ENCODE results near the gene FIGNL1.
A peak's percentile ranks its signal among the peaks of the same experiment; 100 is the strongest.

The FIGNL1 gene

DNA sequence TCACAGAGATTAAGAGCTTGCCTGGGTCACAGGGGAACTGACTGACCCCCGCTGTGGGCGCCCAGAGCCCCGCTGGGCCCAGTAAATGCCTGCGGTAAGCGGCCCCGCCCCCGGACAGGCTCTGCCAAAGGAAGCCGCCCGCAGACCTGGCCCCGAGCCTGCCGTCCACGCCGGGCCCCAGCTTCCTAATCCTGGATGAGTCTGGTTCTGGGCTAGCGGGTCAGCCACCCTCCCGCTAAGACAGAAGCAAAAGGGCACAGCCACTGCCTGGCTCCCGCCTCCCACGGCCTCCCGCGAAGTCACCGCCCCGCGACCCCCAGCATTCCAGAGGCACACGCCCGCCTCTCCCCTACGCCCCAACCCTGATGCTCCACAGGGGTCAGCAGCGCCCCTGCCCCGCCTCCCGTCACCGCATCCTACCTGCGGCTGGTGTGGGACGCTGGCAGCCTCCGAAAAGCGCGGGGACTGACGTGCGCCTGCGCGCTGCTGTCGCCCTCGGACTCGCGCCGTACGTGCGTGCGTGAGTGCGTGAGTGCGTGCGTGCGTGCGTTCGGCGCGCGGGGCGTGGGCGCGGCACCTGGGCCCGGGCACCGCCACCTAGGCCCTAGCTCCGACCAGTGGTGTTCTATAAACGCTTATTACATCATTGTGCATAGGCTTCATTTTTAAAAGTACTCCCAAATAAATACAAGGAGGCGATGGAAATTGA, at the start of gene FIGNL1:
FIGNL1 (minus strand) TSS at position 470 of the 709 bp plus-strand sequence. CDS start 3,063 bp downstream, outside the sequence.
- no peak within 1 kb of the TSS for H3K27ac ChIP-seq
- peak within 1 kb of the TSS; percentile 97 for H3K4me3 ChIP-seq
- DNase-seq (ENCODE audit: low read depth, low spot score) = no peak
- no peaks in the 10 kb centered on the region for H3K9me3 ChIP-seq (ENCODE audit: low read depth, low read length)
- no peak for TF ChIP-seq FOXP2 (optimal IDR thresholded peaks at IDR 0.05; ENCODE audit: control extremely low read depth, extremely low read length, insufficient read depth)
- peak; percentile 94 for TF ChIP-seq POLR2AphosphoS5 (IDR thresholded peaks at IDR 0.05; ENCODE audit: borderline replicate concordance, low read depth, low read length)
- H3K9ac ChIP-seq (ENCODE audit: insufficient read length) = peak within 1 kb of the TSS; percentile 94
- H3K36me3 ChIP-seq (ENCODE audit: insufficient read depth, low read length) = peaks cover 30% of the 10 kb centered on the region

DNA sequence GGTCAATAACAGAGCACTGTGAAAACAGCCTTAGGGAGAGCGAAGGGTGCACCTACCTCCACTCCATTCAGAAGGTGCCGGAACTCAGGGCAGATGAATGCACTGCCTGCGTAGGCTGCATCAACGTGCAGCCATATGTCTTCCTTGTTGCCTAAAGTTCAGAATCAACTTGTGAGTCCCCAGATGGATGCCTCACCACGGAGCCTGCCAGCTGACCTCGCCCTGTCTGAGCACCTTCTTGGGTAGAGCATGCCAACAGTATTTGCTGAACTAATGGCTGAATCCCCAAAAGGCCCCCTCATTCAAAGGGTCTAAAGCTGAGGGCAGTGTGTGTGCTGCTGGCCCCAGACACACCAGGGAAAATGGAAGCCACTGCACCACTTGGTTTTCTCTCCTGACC, 48.9 kb upstream of the FIGNL1 start:
- TF ChIP-seq FOXP2 (optimal IDR thresholded peaks at IDR 0.05; ENCODE audit: control extremely low read depth, extremely low read length, insufficient read depth) (no peak), POLR2AphosphoS5 (IDR thresholded peaks at IDR 0.05; ENCODE audit: borderline replicate concordance, low read depth, low read length) (no peak), EZH2 (IDR thresholded peaks at IDR 0.05) (no peak)
- Histone ChIP-seq H3K27ac (no peak overlapping the region), H3K36me3 (ENCODE audit: insufficient read depth, low read length) (no peaks in the 10 kb centered on the region), H3K9me3 (ENCODE audit: low read depth, low read length) (no peaks in the 10 kb centered on the region), H3K4me3 (no peak overlapping the region), H3K9ac (ENCODE audit: insufficient read length) (no peak overlapping the region)
- no peak for DNase-seq (ENCODE audit: low read depth, low spot score)

DNA sequence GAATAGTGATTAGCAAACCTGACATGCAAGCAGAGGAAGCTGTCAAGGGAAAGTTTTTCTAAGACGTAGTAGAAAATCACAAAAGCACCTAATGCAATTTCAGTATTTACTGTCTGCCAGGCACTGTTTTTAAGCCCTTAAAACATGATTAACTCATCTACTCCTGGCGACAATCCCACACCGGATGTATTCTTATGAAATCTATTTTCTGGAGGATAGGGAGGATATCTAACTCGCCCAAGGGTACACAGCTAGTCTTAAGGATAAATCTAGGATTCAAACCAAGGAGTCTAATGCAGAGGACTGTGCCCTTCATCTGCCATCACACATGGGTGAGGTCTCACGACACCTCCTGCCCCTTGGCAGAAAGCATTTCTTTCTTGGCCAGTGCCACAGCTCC, 47.8 kb upstream of the FIGNL1 start:
- Histone ChIP-seq H3K36me3 (ENCODE audit: insufficient read depth, low read length) (no peaks in the 10 kb centered on the region), H3K4me3 (no peak overlapping the region), H3K9ac (ENCODE audit: insufficient read length) (no peak overlapping the region), H3K9me3 (ENCODE audit: low read depth, low read length) (no peaks in the 10 kb centered on the region), H3K27ac (no peak overlapping the region)
- TF ChIP-seq POLR2AphosphoS5 (IDR thresholded peaks at IDR 0.05; ENCODE audit: borderline replicate concordance, low read depth, low read length) = no peak
- DNase-seq (ENCODE audit: low read depth, low spot score) = peak; percentile 44

DNA sequence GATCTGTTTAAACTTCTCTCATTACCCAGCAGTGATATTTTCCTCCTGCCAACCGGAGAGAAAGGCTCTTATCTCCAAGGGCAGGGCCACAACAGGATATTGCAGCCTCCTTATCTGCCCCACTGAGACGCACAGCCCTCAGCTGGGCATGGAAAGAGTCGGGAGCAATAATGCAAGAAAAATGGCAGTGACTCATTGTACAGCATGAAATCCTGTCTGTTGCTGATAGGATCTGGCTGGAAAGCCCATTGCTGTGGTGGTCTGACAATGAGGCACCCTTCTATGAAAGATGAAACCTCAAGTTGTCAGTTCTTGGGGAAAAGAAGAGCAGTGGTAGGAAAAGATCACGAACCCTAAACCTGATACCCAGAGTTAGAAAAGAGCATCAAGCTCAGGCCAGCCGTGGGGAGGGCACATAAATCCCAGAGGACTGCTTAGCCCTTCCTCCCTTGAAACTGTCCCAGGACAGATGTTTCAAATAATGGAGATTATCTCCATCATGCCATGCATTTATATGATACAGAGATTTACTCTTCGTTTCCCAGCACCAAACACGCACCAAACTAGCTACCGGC, 47.0 kb upstream of the FIGNL1 start:
- Histone ChIP-seq H3K9ac (ENCODE audit: insufficient read length) (no peak overlapping the region), H3K36me3 (ENCODE audit: insufficient read depth, low read length) (no peaks in the 10 kb centered on the region), H3K4me3 (no peak overlapping the region), H3K27ac (no peak overlapping the region), H3K9me3 (ENCODE audit: low read depth, low read length) (no peaks in the 10 kb centered on the region)
- DNase-seq (ENCODE audit: low read depth, low spot score) = no peak
- no peak for TF ChIP-seq POLR2AphosphoS5 (IDR thresholded peaks at IDR 0.05; ENCODE audit: borderline replicate concordance, low read depth, low read length)
- no peak for TF ChIP-seq FOXP2 (optimal IDR thresholded peaks at IDR 0.05; ENCODE audit: control extremely low read depth, extremely low read length, insufficient read depth)
- no peak for TF ChIP-seq EZH2 (IDR thresholded peaks at IDR 0.05)

DNA sequence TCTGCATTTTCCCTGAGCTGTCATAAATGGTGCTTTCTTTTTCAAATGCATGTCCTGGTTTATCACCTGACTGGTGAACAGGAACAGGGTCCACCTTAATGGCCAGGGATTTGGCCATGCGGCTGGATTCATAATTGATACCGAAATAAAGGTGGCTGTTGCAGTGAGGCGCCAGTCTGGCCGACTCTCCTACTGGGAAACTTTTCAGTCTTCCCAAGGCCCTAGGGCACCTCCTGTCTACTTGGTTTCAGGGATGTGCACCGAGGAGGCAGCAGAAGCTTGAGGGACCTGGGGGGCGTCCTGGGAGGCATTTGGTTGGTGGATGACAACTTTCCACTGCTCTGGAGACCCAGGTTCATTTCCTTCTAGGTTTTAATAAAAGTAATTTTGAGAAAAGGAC, 46.4 kb upstream of the FIGNL1 start:
- TF ChIP-seq EZH2 (IDR thresholded peaks at IDR 0.05) (no peak), FOXP2 (optimal IDR thresholded peaks at IDR 0.05; ENCODE audit: control extremely low read depth, extremely low read length, insufficient read depth) (no peak), POLR2AphosphoS5 (IDR thresholded peaks at IDR 0.05; ENCODE audit: borderline replicate concordance, low read depth, low read length) (no peak)
- H3K27ac ChIP-seq = no peak overlapping the region
- no peak overlapping the region for H3K4me3 ChIP-seq
- no peak for DNase-seq (ENCODE audit: low read depth, low spot score)
- H3K36me3 ChIP-seq (ENCODE audit: insufficient read depth, low read length) = no peaks in the 10 kb centered on the region
- H3K9ac ChIP-seq (ENCODE audit: insufficient read length) = no peak overlapping the region
- H3K9me3 ChIP-seq (ENCODE audit: low read depth, low read length) = no peaks in the 10 kb centered on the region

DNA sequence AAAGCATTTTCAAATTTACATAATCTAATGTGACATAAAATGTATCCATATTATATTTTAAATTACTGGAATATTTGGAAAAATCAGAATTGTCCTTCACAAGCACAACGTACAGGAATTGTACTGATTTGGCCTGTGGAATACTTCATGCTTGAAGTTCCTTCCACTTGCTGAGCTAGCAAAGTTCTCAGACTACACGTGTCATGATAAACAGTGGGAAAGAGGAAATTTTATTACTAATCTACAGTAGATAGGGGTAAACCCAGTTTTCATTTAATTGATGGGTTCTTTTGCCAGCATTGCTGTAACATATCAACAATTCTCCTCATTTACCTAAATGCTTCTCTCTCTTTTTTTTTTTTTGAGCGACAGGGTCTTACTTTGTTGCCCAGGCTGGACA, 45.6 kb upstream of the FIGNL1 start:
- Histone ChIP-seq H3K4me3 (no peak overlapping the region), H3K27ac (no peak overlapping the region), H3K36me3 (ENCODE audit: insufficient read depth, low read length) (no peaks in the 10 kb centered on the region), H3K9me3 (ENCODE audit: low read depth, low read length) (no peaks in the 10 kb centered on the region), H3K9ac (ENCODE audit: insufficient read length) (no peak overlapping the region)
- no peak for DNase-seq (ENCODE audit: low read depth, low spot score)
- no peak for TF ChIP-seq EZH2 (IDR thresholded peaks at IDR 0.05)
- TF ChIP-seq FOXP2 (optimal IDR thresholded peaks at IDR 0.05; ENCODE audit: control extremely low read depth, extremely low read length, insufficient read depth) = no peak
- TF ChIP-seq POLR2AphosphoS5 (IDR thresholded peaks at IDR 0.05; ENCODE audit: borderline replicate concordance, low read depth, low read length) = no peak

GRCh38 chr7:50492770-50493519, 42.8 kb upstream of the FIGNL1 start:
- TF ChIP-seq POLR2AphosphoS5 (IDR thresholded peaks at IDR 0.05; ENCODE audit: borderline replicate concordance, low read depth, low read length) = no peak
- no peak for TF ChIP-seq FOXP2 (optimal IDR thresholded peaks at IDR 0.05; ENCODE audit: control extremely low read depth, extremely low read length, insufficient read depth)
- no peak for TF ChIP-seq EZH2 (IDR thresholded peaks at IDR 0.05)
- H3K36me3 ChIP-seq (ENCODE audit: insufficient read depth, low read length) = no peaks in the 10 kb centered on the region
- no peak overlapping the region for H3K27ac ChIP-seq
- H3K9me3 ChIP-seq (ENCODE audit: low read depth, low read length) = no peaks in the 10 kb centered on the region
- H3K4me3 ChIP-seq = no peak overlapping the region
- no peak for DNase-seq (ENCODE audit: low read depth, low spot score)
- no peak overlapping the region for H3K9ac ChIP-seq (ENCODE audit: insufficient read length)

DNA sequence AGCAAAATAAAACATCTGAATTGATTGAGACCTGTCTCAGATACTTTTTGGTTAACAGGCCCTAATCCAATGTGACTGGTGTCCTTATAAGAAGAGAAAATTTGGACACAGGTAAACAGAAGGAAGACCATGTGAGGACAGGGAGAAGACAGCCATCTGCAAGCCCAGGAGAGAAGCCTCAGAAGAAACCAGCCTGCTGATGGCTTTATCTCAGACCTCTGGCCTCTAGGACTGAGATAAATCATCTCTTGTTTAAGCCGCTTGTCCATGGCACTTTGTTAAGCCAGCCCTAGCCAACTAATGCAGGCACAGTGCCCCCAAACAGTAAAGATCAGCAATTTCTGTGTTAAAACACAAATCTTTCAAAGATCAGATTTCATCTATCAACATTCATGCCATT, 41.8 kb upstream of the FIGNL1 start:
- no peak overlapping the region for H3K27ac ChIP-seq
- H3K36me3 ChIP-seq (ENCODE audit: insufficient read depth, low read length) = no peaks in the 10 kb centered on the region
- H3K4me3 ChIP-seq = no peak overlapping the region
- H3K9me3 ChIP-seq (ENCODE audit: low read depth, low read length) = no peaks in the 10 kb centered on the region
- H3K9ac ChIP-seq (ENCODE audit: insufficient read length) = no peak overlapping the region
- no peak for DNase-seq (ENCODE audit: low read depth, low spot score)
- TF ChIP-seq EZH2 (IDR thresholded peaks at IDR 0.05) (no peak), FOXP2 (optimal IDR thresholded peaks at IDR 0.05; ENCODE audit: control extremely low read depth, extremely low read length, insufficient read depth) (no peak), POLR2AphosphoS5 (IDR thresholded peaks at IDR 0.05; ENCODE audit: borderline replicate concordance, low read depth, low read length) (no peak)

Data from SK-N-MC (cell line).